ENCODE measurements around the gene TRAPPC3. TPM values are rescaled to one million over a fixed set of nuclear protein-coding genes. Genes with fewer than 3 reads are reported as not detected.

TRAPPC3 gene
- polyA plus RNA-seq, 1 donor, result 64.9 TPM

DNA sequence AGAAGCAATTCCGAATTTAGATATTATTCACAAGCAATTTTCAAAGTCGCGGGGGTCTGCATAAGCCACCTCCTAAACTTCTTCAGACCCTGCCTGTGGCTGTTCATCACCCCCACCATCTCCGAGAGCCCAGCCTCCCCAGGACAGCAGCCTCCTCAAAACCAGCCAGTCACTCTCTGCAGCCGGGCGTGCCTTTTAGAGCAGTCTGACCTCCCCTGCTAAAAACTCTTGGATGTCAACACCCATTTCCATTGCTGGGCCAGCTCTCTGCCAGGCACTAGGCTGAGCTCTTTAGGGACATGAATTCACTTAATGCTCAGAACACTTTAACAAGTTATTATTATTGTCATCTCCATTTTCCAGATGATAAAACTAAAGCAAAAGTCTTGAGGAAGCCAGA, 48.9 kb downstream of the TRAPPC3 start:
- DNase-seq, result no peak

DNA sequence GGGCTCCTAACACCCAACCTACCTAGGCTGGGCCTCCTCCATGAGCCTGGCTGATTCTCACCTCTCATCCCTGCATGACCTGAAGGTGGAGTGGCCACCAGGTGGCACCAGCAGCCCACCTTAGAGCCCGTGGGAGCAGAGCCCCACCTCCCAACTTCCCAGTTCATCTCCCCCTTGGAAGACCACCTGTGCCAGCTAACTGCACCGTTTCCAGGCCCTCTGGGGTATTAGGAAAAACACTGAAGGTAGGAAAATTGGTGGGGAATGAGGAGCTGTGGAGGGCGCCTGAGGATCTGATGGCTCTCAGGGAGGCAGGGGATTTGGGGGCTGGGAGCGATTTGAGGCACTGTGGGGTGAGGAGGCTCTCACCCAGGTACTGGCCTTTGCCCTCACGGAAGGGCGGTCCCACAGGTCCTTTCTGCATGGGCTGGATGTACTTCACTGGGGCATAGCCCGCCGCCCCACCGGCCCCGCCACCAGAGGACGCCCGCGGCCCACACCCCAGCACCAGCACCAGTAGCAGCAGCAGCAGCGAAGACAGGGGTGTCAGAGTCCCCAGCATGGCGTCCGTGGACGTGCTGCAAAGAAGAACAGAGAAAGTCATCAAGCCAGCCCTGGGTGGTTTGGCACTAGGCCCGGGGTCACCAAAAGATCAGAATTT, 49.5 kb downstream of the TRAPPC3 start:
- DNase-seq, result peak; percentile 71

DNA sequence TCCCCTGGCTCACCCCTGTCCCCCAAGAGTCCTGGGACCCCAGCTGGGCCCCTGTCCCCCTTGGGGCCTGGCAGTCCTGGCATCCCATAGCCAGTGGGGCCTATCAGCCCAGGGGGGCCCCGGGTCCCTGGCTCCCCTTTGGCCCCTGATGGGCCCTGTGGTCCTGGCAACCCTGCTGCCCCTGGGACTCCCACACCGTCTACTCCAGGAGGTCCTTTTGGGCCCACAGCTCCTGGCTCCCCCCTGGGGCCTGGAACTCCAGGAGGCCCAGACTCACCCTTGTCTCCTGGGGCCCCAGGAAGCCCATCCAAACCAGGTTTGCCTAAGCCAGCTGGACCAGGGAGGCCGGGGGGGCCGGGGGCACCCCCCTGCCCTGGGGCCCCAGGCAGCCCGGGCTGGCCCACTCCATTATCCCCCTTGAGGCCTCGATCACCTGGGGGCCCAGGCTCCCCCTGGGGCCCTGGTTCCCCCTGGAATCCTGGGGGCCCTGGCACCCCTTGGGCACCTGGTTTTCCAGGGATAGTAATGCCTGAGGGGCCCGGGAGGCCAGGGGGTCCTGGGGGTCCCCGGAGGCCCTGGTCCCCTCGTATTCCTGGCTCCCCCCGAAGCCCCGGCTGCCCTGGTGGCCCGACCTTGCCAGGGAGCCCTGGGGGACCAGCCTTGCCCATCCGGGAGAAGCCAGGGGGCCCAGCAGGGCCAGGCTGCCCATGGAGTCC, 50.5 kb downstream of the TRAPPC3 start:
- no peak for DNase-seq

DNA sequence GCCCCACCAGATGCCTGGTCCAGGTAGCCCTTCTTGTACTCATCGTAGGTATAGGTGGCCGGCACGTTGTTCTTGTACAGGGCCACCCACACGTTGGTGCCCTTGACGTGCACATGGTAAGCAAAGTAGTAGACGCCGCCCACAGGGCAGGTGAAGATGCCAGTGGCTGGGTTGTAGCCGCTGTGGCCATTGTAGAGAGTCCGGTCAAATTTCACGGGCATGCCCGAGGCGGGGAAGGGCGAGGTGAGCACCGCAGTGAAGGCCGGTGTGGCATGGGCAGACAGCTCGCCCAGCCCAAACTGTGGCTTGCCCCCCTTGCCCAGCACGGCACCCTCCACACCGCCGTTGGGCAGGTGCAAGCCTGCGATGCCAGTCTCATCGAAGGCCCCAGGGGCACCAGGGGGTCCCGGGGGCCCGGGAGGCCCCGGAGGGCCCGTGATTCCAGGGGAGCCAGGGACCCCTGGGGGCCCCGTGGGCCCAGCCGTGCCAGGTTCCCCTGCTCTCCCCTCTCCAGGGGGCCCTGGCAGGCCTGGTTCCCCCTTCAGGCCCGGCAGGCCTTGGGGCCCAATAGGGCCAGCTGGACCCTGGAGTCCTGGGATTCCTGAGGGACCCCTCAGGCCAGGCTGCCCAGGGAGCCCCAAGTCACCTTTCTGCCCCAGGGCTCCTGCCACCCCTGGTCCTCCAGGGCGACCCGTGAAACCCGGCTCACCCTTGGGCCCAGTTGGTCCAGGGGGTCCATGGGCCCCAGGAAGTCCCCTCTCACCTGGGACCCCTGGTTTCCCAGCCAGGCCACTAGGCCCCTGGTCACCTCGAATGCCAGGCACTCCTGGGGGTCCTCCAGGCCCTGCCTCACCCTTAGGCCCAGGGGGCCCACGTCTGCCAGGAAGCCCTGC, 51.3 kb downstream of the TRAPPC3 start:
- no peak for DNase-seq

DNA sequence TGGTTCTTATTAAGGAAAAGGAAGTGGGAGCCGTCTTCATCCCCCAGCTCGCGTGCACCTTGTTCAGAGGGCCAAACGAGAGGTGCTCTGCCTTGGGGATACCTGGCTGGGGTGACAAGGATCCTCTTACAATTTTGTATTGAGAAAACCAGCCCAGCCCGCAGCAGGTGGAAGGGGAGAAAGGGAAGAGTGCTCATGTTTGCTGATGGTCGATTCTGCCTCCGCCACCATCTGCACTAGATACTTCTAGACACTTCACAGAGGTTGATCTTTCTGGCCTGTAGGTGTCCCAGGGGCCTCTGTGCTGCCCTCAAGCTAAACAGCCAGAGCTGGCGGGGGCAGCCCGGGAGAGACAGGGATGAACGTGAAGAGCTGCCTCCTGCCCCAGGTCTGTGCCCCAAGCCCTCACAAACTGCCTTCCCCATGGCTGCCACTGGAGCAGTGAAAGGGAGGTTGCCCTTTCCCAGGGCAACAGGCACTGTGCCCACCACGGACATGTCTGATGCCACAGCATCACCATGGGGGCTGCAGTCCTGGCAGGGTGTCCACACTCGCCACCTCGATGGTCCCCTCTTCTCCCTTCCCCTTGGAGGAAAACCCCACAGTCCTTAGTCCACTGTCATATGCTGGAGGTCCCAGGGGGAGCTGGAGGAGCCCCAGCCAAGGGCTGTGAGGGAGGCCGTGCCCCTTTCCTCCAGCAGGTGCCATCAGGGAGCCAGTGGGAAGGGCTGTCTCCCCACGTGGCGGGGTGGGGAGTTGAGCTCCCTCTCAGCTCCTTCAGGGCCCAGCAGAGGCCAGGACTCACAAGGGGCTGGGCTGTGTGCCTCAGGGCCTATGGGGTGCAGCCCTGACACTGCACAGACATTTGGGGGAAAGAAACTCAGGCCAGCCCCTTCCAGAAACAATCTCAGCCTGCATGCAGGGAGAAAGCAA, 52.5 kb downstream of the TRAPPC3 start:
- no peak for DNase-seq

DNA sequence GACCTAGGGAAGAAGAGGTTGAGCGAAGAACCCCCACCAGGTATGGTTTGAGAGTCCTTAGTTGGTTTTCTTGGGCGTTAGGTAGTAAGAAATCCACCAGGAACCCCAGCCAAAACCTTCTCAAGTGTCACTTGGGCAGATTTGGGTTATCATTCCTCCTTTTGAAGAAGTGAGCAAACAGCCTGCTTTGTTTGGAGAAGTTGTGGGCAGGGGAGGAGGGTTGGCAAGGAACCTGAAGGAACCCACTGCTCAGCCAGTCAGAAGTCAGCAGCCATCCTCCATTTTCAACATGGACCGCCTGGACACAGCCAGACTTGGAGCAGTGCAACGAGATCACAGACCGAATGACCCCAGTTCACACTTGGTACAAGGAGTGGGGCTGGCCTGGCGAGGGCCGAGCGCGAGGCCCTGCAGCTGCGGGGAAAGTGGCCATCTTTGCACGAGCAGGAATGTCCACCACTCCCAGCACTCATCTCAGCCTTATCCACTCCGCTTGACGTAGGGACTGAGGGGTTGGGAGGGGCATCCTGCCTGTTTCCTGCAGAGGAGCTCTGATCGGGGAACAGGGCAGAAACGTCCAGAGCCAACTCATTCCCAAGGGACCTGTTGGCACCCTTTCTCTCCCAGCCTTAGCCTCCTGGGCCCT, 53.4 kb downstream of the TRAPPC3 start:
- DNase-seq, result no peak

DNA sequence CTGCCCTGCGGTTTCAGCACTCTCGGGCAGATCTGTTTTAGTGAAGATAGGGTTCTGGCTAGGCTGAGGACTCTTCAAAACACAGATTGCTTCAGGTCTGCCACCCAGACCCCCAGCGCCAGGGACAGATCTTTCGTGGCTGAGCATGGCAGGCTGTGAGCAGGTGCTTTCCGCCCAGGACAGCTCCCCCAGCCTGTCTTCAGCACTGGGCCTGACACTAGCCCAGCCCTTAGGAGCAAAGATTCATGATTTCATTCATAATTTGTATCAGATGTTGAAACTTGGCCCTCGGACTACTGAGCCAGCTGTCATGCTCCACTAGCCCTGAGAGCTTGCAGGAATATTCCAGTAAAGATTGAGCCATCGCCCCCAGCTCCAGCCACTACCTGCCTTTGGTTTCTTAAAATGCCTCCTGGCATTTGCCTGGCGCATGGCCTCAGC, 54.6 kb downstream of the TRAPPC3 start:
- no peak for DNase-seq

DNA sequence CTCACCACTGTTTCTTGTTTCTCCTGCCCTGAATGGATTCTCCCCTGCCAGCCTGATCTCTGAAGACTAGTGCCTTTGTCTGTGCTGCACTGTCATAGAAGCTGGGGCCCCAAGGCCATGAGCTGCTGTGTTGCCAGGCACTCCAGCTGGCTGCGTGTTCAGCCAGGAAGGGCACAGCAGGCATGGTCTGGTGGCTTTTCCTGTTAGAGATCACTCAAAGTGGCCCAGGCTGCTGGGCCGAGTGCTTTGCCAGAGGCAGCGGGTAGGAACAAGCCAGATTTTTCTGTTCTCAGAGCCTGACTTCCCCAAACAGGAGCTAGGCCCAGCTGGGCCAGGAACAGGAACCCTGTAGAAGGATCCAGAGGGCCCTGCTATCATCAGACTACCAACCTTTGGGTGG, 55.4 kb downstream of the TRAPPC3 start:
- DNase-seq, result no peak

DNA sequence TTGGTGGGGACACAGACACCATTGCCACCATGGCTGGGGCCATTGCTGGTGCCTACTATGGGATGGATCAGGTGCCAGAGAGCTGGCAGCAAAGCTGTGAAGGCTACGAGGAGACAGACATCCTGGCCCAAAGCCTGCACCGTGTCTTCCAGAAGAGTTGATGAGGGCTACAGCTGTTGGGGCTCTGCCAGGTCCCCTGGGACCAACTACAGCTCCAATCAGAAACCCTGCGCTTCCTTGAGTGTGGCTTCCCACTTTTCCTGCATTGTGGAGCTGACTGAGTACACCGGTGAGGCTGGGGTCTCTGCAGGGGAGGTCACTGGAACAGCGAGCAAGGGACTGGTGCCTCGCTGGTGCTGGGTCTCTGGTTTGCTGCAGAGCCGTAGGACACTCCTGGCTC, 56.1 kb downstream of the TRAPPC3 start:
- no peak for DNase-seq

DNA sequence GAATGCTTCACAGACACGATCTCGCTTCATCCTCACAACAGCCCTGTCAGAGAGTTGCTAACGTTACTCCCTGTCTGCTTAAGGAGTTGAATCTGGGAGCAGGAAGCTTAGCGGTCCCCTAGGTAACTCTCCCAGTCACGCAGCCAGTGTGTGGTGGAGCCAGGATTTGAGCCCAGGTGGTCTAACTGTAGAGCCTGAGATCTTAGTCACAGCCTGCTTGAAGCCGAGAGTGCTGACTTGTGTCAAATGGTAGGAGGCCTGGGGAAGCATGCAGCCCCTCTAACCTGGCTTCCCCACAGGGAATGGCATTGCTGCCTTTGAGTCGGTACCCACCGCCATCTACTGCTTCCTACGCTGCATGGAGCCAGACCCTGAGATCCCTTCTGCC, 56.5 kb downstream of the TRAPPC3 start:
- DNase-seq, result no peak

DNA sequence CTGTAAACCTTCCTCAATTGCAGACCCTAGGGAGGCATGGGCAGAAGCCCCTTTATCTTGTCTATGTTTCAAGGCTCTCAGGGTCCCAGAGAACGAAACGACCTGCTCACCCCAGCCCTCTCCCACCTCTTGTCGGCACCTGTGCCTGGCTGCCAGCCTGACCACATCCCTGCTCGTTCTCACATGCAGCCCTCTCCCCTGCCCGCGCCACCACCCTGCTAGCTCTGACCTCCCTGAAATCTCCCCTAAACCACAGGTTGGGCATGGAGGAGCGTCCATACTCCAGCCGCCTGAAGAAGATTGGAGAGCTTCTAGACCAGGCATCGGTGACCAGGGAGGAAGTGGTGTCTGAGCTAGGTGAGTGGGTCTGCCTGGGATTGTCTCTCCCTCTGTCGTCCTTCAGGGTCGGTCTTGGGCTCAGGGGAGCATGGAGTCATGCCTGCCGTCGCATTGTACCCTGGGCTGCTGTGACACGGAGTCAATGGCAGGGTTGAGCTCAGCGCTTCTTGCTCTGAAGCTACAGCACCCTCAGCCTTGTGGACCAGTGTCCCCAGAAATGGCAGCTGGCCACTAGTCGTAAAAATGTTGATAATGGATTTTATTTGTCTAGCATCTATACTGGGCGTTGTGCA, 57.0 kb downstream of the TRAPPC3 start:
- DNase-seq, result no peak

DNA sequence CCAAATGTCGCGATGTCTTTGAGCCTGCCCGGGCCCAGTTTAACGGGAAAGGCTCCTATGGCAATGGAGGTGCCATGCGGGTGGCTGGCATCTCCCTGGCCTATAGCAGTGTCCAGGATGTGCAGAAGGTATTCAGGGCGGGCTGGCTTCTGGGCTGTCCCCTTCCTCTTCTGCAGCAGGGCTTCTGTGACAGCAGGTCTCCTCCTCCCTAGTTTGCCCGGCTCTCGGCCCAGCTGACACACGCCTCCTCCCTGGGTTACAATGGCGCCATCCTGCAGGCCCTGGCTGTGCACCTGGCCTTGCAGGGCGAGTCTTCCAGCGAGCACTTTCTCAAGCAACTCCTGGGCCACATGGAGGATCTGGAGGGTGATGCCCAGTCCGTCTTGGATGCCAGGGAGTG, 57.6 kb downstream of the TRAPPC3 start:
- no peak for DNase-seq

DNA sequence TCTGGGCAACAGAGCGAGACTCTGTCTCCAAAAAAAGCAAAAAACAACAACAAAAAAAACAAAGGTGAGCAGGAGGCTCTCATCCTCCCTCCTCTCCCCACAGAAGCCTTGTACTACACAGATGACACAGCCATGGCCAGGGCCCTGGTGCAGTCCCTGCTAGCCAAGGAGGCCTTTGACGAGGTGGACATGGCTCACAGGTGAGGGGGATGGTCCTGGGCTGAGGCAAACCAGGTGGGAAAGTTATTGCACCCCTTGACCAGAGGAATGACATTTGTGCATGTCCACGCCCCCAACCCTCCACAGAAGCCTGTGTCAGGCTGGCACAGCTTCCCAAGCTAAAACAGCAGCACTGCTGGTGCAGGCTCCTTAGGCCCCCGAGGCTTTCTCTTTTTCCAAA, 58.1 kb downstream of the TRAPPC3 start:
- DNase-seq, result no peak

DNA sequence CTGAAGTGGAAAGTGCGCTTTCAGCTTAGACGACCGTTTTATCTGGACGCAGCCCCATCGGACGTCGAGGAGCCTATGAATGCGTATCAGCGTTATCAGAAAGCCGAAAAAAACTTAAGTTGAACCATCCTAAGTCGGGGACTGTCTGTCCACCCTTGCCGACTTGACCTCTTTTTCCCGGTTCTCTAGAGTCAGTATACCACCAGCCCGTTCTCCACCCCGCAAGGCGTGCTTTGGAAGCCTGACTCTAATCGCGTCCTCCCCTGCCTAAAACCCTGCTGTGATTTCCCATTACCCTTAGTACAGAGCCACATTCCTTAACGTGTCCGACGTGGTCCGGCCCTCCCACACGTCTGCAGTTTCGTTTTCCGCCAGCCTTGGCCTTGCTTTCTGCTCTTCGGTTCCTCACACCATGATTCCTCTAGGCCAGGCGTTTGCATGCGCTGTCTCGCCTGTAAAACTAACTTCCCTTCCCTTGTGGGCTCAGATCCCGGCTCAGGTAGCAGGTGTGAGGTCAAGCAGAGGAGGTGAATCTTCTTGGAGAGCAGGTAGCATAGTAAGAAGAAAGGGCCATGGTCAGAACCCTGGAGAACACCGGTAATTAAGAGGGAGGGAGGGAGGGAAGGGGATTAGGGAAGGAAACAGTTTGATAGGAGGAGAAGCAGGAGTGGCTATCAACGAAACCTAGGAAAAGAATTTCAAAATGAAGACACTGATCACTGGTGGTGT, 59.7 kb downstream of the TRAPPC3 start:
- DNase-seq, result no peak

DNA sequence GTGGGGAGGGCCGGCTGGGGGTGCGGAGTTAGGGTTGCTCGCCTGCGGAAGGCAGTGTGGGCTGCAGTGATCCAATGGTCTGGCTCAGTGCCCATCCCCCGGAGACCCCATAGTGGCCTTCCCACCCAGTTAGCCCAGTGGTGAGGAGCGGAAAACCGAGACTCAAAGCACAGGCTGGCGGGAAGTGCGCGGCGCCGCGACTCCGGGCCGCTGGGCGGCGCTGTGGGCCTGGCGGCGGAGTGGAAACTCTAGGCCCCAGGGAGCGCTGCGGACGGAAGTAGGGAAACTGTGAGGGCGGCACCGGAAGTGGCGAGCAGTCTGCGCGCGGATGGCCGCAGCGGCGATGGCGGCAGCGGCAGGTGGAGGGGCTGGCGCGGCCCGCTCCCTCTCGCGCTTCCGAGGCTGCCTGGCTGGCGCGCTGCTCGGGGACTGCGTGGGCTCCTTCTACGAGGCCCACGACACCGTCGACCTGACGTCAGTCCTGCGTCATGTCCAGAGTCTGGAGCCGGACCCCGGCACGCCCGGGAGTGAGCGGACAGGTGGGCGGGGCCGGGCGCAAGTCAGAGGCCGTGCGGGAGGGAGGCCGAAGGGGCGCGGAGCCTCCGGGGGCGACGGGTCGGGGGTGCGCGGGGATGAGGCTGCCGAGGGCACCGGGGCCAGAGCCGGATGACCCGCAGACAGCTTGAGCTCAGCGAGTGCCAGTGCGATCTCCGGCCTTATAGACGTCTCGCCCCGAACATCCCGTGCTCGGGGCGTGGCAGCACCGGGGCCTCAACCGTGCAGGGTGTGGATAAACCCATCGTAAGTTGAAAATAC, 60.5 kb downstream of the TRAPPC3 start, which contains the start of gene ADPRS:
Gene ADPRS, plus strand, starts transcription at position 316 of the 816 bp plus-strand sequence. Its CDS starts 13 bp downstream, at position 329.
- peak; percentile 82 for DNase-seq

DNA sequence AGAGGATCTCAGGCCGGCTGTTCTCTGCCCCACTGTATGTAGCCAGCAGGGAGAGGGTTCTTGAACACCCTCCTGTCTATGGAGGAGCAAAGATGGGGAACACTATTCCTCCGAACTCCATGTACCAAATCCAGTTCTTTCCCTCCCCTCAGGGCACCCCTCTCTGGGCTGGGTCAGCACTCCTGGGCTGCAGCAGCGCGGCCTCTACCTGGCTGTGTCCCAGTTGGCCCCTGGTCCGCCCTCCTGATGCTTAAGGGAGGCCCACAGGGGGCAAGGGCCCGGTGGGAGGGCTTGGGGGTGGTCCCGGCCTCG, 61.1 kb downstream of the TRAPPC3 start:
- no peak for DNase-seq

DNA sequence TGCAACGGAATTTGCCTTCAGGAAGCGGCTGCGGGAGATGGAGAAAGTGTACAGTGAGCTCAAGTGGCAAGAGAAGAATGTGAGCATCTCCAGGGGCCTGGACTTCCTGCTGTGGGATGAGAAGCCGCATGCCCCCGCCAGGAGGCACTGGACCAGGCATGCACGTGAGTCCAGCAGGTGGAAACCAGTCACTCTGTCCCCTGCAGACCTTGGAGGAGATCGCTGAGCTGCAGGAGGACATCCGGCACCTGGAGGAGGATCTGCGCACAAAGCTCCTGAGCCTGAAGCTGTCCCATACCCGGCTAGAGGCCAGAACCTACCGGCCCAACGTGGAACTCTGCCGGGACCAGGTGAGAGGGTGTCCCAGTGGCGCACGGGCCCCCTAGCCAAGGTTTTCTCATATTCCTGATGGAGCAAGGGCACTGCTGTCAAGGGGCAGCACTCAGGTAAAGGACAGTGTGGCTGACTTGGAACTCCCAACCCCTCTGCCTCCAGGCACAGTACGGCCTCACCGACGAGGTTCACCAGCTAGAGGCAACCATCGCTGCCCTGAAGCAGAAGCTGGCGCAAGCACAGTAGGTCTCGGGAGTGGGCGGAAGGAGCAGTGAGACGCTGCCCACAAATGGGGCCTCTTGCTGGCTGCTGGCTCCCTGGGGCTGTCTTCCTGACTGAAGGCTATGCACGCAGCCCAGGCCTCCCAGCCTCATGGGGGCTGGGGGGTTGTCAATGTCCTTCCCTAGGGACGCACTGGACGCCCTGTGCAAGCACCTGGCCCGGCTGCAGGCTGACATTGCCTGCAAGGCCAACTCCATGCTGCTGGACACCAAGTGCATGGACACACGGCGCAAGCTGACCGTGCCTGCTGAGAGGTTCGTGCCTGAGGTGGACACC, 61.8 kb downstream of the TRAPPC3 start:
- DNase-seq, result no peak

Measured in left kidney (tissue), 2 donors.